ENCODE data around the gene RAB31.

RAB31 gene

GRCh38 chr18:9743200-9744016, 35.3 kb downstream of the RAB31 start:
- TF ChIP-seq GATA3 (IDR thresholded peaks at IDR 0.05; ENCODE audit: low read depth, low read length) (no peak), GATA2 (IDR thresholded peaks at IDR 0.05; ENCODE audit: low read depth, low read length) (no peak)

GRCh38 chr18:9746958-9747357, 38.9 kb downstream of the RAB31 start:
- TF ChIP-seq GATA2 (IDR thresholded peaks at IDR 0.05; ENCODE audit: low read depth, low read length) (no peak), GATA3 (IDR thresholded peaks at IDR 0.05; ENCODE audit: low read depth, low read length) (no peak)

- no peak for TF ChIP-seq GATA2 (IDR thresholded peaks at IDR 0.05; ENCODE audit: low read depth, low read length)
- no peak for TF ChIP-seq GATA3 (IDR thresholded peaks at IDR 0.05; ENCODE audit: low read depth, low read length)
Measured at GRCh38 chr18:9749611-9750010, 41.5 kb downstream of the RAB31 start.

GRCh38 chr18:9750112-9750511, 42.0 kb downstream of the RAB31 start:
- no peak for TF ChIP-seq GATA2 (IDR thresholded peaks at IDR 0.05; ENCODE audit: low read depth, low read length)
- TF ChIP-seq GATA3 (IDR thresholded peaks at IDR 0.05; ENCODE audit: low read depth, low read length) = no peak

GRCh38 chr18:9750606-9751304, 42.7 kb downstream of the RAB31 start:
- TF ChIP-seq GATA3 (IDR thresholded peaks at IDR 0.05; ENCODE audit: low read depth, low read length) (no peak), GATA2 (IDR thresholded peaks at IDR 0.05; ENCODE audit: low read depth, low read length) (no peak)

GRCh38 chr18:9751371-9752031, 43.4 kb downstream of the RAB31 start:
- TF ChIP-seq GATA2 (IDR thresholded peaks at IDR 0.05; ENCODE audit: low read depth, low read length) (no peak), GATA3 (IDR thresholded peaks at IDR 0.05; ENCODE audit: low read depth, low read length) (no peak)

GRCh38 chr18:9753846-9754245, 45.7 kb downstream of the RAB31 start:
- TF ChIP-seq GATA2 (IDR thresholded peaks at IDR 0.05; ENCODE audit: low read depth, low read length) (no peak), GATA3 (IDR thresholded peaks at IDR 0.05; ENCODE audit: low read depth, low read length) (no peak)

GRCh38 chr18:9755110-9755509, 47.0 kb downstream of the RAB31 start:
- TF ChIP-seq GATA3 (IDR thresholded peaks at IDR 0.05; ENCODE audit: low read depth, low read length) = no peak
- no peak for TF ChIP-seq GATA2 (IDR thresholded peaks at IDR 0.05; ENCODE audit: low read depth, low read length)

GRCh38 chr18:9755615-9756014, 47.5 kb downstream of the RAB31 start:
- TF ChIP-seq GATA2 (IDR thresholded peaks at IDR 0.05; ENCODE audit: low read depth, low read length) = no peak
- no peak for TF ChIP-seq GATA3 (IDR thresholded peaks at IDR 0.05; ENCODE audit: low read depth, low read length)

GRCh38 chr18:9756271-9756932, 48.3 kb downstream of the RAB31 start:
- TF ChIP-seq GATA2 (IDR thresholded peaks at IDR 0.05; ENCODE audit: low read depth, low read length) (no peak; the same call in 1 of the 2 replicates), GATA3 (IDR thresholded peaks at IDR 0.05; ENCODE audit: low read depth, low read length) (no peak)

- TF ChIP-seq GATA2 (IDR thresholded peaks at IDR 0.05; ENCODE audit: low read depth, low read length) (no peak), GATA3 (IDR thresholded peaks at IDR 0.05; ENCODE audit: low read depth, low read length) (no peak)
Measured at GRCh38 chr18:9756933-9757470, 48.9 kb downstream of the RAB31 start.

- TF ChIP-seq GATA2 (IDR thresholded peaks at IDR 0.05; ENCODE audit: low read depth, low read length) (no peak), GATA3 (IDR thresholded peaks at IDR 0.05; ENCODE audit: low read depth, low read length) (no peak)
Measured at GRCh38 chr18:9757827-9758621, 49.9 kb downstream of the RAB31 start.

- TF ChIP-seq GATA3 (IDR thresholded peaks at IDR 0.05; ENCODE audit: low read depth, low read length) (no peak), GATA2 (IDR thresholded peaks at IDR 0.05; ENCODE audit: low read depth, low read length) (no peak)
Measured at GRCh38 chr18:9758624-9759075, 50.5 kb downstream of the RAB31 start.
